Endodermal cell (in vitro differentiated cells): ENCODE data around the gene FUT2. TPM values are rescaled to one million over a fixed set of nuclear protein-coding genes. Genes with fewer than 3 reads are reported as not detected.
A peak's percentile ranks its signal among the peaks of the same experiment; 100 is the strongest.

ENCODE experiments used
- DNase-seq: peaks from one replicate; pipeline ENCODE4 v3.0.0-alpha.2; 2017
- H3K27ac ChIP-seq: 2 replicates; pipeline ENCODE4 v1.5.1; 2013; ENCODE audit warnings: mild to moderate bottlenecking, low read depth, low read length, moderate library complexity
- H3K27me3 ChIP-seq: 2 replicates; pipeline ENCODE4 v1.6.1; 2013; ENCODE audit warnings: mild to moderate bottlenecking, low read length, moderate library complexity; ENCODE audit not compliant: insufficient read depth, control insufficient read depth, poor library complexity, severe bottlenecking
- H3K36me3 ChIP-seq: 2 replicates; pipeline ENCODE4 v1.7.0; 2013; ENCODE audit warnings: mild to moderate bottlenecking, low read length, moderate library complexity; ENCODE audit not compliant: control insufficient read depth, insufficient read depth
- H3K4me1 ChIP-seq: one replicate; pipeline ENCODE4 v1.7.0; 2013; ENCODE audit warnings: low read length; ENCODE audit not compliant: control insufficient read depth, insufficient read depth
- H3K4me3 ChIP-seq: 2 replicates; pipeline ENCODE4 v1.5.1; 2013; ENCODE audit warnings: mild to moderate bottlenecking, low read length, moderate library complexity
- H3K9ac ChIP-seq: 2 replicates; pipeline ENCODE4 v1.6.1; 2013; ENCODE audit warnings: mild to moderate bottlenecking, low read length, moderate library complexity; ENCODE audit not compliant: poor library complexity, severe bottlenecking; ENCODE audit errors: extremely low read depth
- H3K9me3 ChIP-seq: 2 replicates; pipeline ENCODE4 v1.6.1; 2013; ENCODE audit warnings: mild to moderate bottlenecking, low read length, moderate library complexity; ENCODE audit not compliant: control insufficient read depth
- H3K27ac Mint-ChIP-seq: 2 replicates; pipeline ENCODE4 v1.8.0; 2020; ENCODE audit warnings: mixed read lengths
- H3K27me3 Mint-ChIP-seq: 2 replicates; pipeline ENCODE4 v1.8.0; 2021; ENCODE audit warnings: mild to moderate bottlenecking, mixed read lengths; ENCODE audit not compliant: insufficient read depth
- H3K36me3 Mint-ChIP-seq: 2 replicates; pipeline ENCODE4 v1.8.0; 2020; ENCODE audit warnings: low read depth, mixed read lengths
- H3K4me1 Mint-ChIP-seq: 2 replicates; pipeline ENCODE4 v1.8.0; 2020; ENCODE audit warnings: mixed read lengths
- H3K4me3 Mint-ChIP-seq: 2 replicates; pipeline ENCODE4 v1.8.0; 2020; ENCODE audit warnings: mild to moderate bottlenecking, moderate library complexity, mixed read lengths
- H3K9me3 Mint-ChIP-seq: 2 replicates; pipeline ENCODE4 v1.8.0; 2020; ENCODE audit warnings: mild to moderate bottlenecking, mixed read lengths
- CTCF ChIP-seq: fragments of 200-600 bp; sonication (generic); conservative IDR thresholded peaks from 2 replicates; pipeline ENCODE4 v1.5.0; 2021; ENCODE audit warnings: antibody characterized with exemption, mild to moderate bottlenecking
- WGBS, 2 experiments: methylation state at CpG; one replicate each; pipeline versions ENCODE4 v1.1.5 to v1.1.7; 2013; ENCODE audit warnings: missing lambda C conversion rate in 2 of 2, mixed read lengths in 1 of 2; ENCODE audit not compliant: insufficient coverage in 1 of 2, insufficient read length in 1 of 2; 5-methylcytosine and 5-hydroxymethylcytosine counted together
- total RNA-seq, 2 donors: library from RNA; stranded (reverse); fragmentation: NEBNext Ultra II Directional in 1 of 2; extraction: Animal tissue kit (Norgen Biotek cat#: 25700) in 1 of 2; gene quantifications; 2 replicates in 1 of 2; 3 replicates in 1 of 2; pipeline ENCODE4 v1.2.1, GENCODE V29; 2021

The FUT2 gene
- total RNA-seq, 2 donors from 2014 or later = 5.8 to 11.0 TPM

GRCh38 chr19:48738557-48739403 is 43.0 kb downstream of the FUT2 start:
- peak; percentile 60 for TF ChIP-seq CTCF
- Histone ChIP-seq H3K4me3 (peak overlapping the region; percentile 73), H3K9ac (no peak overlapping the region), H3K27ac (no peak overlapping the region), H3K9me3 (no peaks in the 10 kb centered on the region), H3K36me3 (no peaks in the 10 kb centered on the region), H3K4me1 (no peaks in the 10 kb centered on the region), H3K27me3 (peaks cover 21% of the 10 kb centered on the region)
- Mint-ChIP-seq H3K9me3 (no peaks in the 10 kb centered on the region), H3K4me1 (peaks cover 8% of the 10 kb centered on the region), H3K27me3 (peaks cover 31% of the 10 kb centered on the region), H3K4me3 (peak overlapping the region; percentile 48), H3K36me3 (peaks cover 2% of the 10 kb centered on the region), H3K27ac (peak overlapping the region; percentile 86)
- peak; percentile 100 for DNase-seq
- 2 to 6% methylated on average over 28 to 96 of the region's 96 CpGs for WGBS, 2 experiments

- peaks cover 8% of the 10 kb centered on the region for H3K4me1 Mint-ChIP-seq
- H3K4me3 ChIP-seq = peak overlapping the region; percentile 73
- 0 to 20% methylated on average over 18 to 51 of the region's 51 CpGs for WGBS, 2 experiments
- DNase-seq = peak; percentile 64
- H3K9ac ChIP-seq = no peak overlapping the region
- peaks cover 37% of the 10 kb centered on the region for H3K27me3 Mint-ChIP-seq
- peaks cover 2% of the 10 kb centered on the region for H3K36me3 Mint-ChIP-seq
- TF ChIP-seq CTCF = no peak
- H3K27ac ChIP-seq = no peak overlapping the region
- H3K27me3 ChIP-seq = peaks cover 21% of the 10 kb centered on the region
- H3K9me3 Mint-ChIP-seq = no peaks in the 10 kb centered on the region
- H3K9me3 ChIP-seq = no peaks in the 10 kb centered on the region
- no peak overlapping the region for H3K27ac Mint-ChIP-seq
- no peaks in the 10 kb centered on the region for H3K4me1 ChIP-seq
- H3K4me3 Mint-ChIP-seq = peak overlapping the region; percentile 31
- no peaks in the 10 kb centered on the region for H3K36me3 ChIP-seq
These were observed 43.8 kb downstream of the FUT2 start for GRCh38 chr19:48739404-48740163.

GRCh38 chr19:48740164-48740972 is 44.6 kb downstream of the FUT2 start, which contains the start of gene RASIP1:
Gene RASIP1 (minus strand): TSS chr19:48740610. CDS start chr19:48740282, 328 bp downstream.
- WGBS, 2 experiments = 89 to 91% methylated on average over 10 to 26 of the region's 27 CpGs

More at GRCh38 chr19:48740164-48740972, 44.6 kb downstream of the FUT2 start, which contains the start of gene RASIP1:
- Histone ChIP-seq H3K4me3 (peak within 1 kb of the TSS; percentile 73), H3K4me1 (no peaks in the 10 kb centered on the region), H3K27ac (no peak within 1 kb of the TSS), H3K9ac (no peak within 1 kb of the TSS), H3K27me3 (peaks cover 21% of the 10 kb centered on the region), H3K9me3 (no peaks in the 10 kb centered on the region), H3K36me3 (no peaks in the 10 kb centered on the region)
- Mint-ChIP-seq H3K36me3 (no peaks in the 10 kb centered on the region), H3K4me1 (peaks cover 8% of the 10 kb centered on the region), H3K27me3 (peaks cover 33% of the 10 kb centered on the region), H3K9me3 (no peaks in the 10 kb centered on the region), H3K27ac (peak within 1 kb of the TSS; percentile 60), H3K4me3 (peak within 1 kb of the TSS; percentile 31)
- DNase-seq = peak; percentile 55
- TF ChIP-seq CTCF = no peak
